NCI-H1048 (cell line): Measurements from ENCODE around the gene CUBN.
"Not testable (repeated sequence)": the region's sequence is repeated elsewhere in the genome, so short reads cannot be mapped to it uniquely, and the experiment has no call there.

Experiments
- DNase-seq: peaks from one replicate; lab custom pipeline; 2025; lab: John Stamatoyannopoulos, UW

The CUBN gene

DNA sequence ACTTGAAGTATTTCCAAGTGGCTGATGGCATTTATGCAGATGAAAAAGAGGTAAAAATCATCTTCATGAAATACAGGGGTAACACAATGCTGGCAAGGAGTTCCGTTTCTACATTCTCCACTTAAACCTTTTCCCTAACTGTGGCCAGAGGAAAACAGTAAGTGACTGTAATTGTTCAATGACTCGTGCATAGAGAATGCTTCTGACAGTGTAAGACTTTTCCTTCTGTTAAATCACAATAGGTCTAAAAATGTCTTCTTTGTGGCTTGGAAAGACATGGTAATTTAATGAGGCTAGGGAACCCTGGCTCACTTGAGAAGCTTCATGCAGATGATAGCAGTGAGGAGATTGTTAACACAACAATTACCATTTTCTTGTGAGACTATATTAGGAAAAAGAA, 262.1 kb downstream of the CUBN start:
- no peak for DNase-seq

DNA sequence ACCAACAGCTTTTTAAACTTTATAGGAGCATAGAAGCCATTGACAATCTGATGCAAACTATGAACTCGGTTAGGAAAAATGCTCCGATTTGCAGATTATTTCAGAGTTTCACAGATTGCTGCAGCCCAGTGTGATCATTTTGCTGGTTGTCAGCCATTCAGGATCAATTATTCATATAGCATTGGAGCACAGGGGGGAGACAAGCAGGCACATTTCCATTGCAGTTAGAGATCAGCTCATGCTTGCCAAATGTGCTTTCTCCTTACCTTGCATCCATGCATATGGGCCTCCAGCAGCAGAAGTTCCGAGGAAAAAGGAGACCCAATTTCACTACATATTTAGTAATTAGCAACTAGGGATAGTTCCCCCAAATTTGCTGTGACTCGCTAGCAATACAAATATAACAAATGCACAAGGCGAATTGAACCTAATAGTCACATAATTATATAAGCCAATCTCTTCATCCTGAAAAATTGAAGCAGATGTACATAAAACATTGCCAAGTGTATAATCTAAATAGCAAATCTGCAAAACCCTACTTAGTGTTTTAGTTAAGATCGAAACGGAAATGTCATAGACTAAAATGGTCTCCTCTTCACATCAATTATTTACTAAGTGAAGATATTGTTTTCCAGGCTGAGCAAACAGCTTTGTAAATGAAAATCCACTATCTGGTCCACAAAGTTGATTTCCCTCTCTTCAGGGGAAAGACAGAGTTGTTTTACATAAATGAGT, 262.9 kb downstream of the CUBN start:
- no peak for DNase-seq

DNA sequence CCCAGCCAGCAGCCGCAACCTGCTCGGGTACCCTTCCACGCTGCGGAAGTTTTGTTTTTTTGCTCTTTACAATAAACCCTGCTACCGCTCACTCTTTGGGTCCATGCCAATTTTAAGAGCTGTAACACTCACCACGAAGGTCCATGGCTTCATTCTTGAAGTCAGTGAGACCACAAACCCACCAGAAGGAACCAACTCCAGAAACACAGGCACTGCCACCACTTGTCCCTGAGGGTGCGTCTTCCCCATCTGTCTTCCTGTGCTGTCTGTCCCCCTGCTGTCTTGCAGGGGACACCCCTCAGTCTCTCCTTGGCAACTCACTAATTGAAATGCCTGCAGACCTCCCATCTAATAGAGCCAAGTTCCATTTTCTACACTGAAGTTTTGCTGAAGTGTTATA, 263.8 kb downstream of the CUBN start:
- DNase-seq = no peak

DNA sequence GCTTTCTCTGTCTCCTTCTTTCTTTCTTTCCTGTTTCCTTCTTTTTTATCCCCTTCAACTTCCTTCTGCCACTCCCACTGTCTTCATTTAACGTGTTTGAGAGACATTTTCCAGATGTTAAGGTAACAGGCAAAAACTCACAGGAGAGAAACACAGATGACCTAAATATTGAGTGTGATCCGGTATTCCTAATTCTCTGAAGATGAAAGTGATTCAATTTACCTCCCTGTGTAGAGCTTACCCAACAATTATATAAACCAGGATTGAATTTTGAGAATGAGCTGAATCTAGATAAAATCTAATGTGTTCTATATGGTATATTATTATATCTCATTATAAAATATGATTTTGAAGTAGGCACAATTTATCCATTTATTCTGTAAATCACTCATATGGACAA, 265.8 kb downstream of the CUBN start:
- DNase-seq = no peak

DNA sequence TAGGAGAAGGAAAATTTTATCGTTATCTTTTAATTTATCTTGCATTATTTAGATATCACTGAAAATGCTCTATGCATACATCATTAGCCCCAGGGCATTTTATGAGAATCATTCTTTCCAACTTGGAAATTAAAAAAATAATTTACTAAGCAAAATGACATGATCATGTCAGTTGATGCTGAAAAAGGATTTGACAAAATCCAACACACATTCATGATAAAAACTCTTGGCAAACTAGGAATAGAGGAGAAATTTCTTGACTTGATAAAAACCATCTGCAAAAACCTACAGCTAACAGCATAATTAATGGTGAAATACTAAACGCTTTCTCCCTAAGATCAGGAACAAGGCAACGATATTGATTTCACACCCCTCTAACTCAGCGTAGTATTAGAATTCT, 272.2 kb downstream of the CUBN start:
- DNase-seq = no peak

DNA sequence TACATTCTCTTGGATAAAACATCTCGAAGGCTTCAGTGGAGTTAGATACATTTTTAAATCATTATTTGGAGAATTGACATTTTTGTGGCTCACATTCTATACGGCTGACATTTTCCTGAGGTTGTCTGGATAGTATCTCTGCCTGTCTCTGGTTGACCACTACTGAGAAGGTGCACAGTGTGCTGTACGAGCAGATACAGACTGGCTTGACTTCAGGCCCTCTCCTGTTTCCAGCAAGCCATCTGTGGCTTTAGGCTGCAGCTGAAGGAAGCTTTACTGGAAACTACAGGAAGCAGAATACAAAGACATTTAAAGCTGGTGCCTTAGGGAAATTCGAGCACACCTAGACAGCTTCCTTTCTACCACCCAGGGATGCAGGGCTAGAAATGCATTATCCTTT, 273.0 kb downstream of the CUBN start:
- no peak for DNase-seq

DNA sequence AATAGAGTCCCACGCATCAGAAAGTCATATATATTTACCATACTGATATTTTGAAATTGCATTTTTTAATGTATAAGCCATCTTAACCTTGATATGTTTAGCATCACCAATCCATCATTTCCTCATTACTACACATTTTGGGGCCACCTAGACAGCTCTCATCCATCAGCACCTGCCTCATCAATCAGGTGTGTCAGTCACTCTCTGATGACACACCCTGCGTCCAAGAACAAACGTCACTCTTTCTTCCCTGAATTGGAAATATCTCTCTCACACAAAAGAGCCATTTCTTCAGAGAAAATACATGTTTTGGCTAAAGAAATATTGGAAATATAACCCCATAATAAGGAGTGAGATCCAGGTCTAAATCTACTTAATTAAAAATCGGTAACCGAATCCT, 273.5 kb downstream of the CUBN start:
- no peak for DNase-seq

DNA sequence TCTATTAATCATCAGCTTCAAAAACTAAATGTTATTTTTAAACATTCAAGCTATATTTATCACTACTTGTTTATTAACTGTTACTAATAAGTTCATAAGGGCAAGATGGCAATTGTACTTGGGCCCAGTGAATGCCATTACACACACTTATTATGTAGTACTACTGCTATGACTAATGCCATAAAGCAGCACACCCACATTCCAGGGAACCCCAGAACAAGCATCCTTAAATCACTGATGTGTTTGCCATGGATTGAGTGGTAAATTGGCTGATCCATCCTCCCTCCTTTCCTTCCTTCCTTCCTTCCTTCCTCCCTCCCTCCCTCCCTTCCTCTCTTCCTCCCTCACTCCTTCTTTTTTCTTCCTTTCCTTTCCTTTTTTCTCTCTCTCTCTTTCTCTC, 275.0 kb downstream of the CUBN start:
- DNase-seq = no peak

DNA sequence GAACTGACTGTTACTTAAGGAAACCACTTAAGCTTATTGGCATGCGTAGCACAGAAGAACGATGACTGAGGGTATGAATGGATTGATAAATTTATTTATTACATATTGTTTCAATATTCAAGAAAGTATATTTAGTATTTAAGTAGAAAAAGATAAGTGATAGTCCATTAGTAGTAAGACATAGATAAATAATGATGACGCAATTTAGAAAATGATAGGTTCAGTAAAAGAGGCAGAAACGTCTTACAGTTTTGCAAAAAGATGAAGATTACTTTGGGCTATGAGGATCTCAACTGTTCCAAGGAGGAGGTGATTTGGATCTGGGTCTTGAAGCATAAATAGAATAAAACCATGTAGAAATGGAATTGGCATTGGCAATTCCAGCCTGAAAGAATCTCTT, 275.8 kb downstream of the CUBN start:
- DNase-seq = no peak

DNA sequence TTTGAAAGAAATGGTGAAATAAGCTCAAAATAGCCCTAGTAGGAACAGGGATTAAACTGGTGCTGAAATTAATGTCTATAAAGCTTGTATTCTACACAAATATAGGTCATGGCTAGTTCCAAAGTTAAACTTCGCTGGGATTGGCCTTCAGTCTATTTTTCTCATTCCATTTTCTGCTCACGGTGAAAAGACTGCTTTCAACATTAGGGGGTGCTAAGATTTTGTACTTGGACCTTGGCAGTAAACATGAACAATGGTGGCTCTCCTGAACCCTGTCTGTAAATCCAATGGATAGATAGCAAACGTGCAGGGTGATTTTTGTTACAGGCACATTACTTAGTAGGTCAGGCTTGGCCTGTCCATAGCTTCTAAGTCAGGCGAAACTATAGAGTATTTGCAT, 276.4 kb downstream of the CUBN start:
- no peak for DNase-seq

DNA sequence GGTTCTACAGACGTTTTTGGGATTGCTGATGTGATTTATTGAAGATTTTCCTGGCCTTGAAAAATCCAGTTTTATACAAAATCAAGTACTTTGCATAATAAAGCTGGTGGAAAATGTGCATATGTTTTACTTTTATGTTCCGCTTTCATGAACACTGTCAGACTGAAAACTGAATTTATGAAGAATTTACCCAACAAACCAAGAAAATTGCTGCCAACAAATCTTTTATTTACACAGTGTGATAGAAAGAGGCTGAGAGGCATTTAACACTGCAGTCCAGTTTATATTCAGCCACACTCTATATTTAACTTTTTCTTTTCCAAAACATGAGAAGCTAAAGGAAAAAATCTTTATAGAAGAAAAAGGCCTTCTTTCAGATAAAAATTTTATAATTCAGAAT, 277.0 kb downstream of the CUBN start:
- DNase-seq = no peak

DNA sequence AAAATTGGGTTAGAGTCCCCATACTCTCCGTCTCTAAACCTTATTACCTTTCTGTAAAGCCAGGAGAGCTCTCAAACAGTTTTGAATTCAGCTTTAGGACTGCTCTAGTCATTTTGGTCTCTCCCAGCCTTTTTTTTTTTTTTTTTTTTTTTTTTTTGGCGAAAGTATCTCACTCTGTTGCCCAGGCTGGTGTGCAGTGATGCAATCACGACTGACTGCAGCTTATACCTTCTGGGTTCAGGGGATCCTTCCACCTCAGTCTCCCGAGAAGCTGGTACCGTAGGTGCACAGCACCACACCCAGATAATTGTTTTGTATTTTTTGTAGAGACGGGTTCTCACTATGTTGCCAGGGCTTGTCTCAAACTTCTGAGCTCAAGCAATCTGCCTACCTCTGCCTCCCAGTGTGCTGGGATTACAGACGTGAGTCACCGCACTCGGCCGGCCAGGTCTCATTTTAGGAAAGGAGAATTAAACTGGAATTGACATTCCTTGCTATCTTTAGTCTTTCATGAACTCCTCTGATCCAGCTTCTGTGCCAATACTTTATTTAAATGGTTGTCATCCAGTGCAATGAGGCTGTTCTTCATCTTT, 281.0 kb downstream of the CUBN start:
- DNase-seq = no peak

DNA sequence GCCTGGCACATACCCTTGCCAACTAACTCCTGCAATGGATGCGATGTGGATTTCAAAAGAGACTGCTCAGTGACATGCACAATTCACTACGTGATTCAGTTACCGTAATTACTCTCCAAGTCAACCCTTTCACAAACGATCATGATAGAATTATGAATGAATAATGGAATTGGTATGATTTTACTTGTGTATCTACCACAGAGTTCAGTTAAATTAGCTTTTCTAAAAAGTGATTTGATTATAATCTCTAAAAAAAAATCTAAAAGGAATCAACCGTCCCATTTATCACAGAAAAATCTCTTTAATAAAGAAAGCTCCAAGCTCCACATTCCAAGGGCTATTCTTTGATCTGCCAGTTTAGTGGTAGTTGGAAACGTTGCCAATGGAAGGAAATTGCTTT, 282.0 kb downstream of the CUBN start:
- DNase-seq = no peak

DNA sequence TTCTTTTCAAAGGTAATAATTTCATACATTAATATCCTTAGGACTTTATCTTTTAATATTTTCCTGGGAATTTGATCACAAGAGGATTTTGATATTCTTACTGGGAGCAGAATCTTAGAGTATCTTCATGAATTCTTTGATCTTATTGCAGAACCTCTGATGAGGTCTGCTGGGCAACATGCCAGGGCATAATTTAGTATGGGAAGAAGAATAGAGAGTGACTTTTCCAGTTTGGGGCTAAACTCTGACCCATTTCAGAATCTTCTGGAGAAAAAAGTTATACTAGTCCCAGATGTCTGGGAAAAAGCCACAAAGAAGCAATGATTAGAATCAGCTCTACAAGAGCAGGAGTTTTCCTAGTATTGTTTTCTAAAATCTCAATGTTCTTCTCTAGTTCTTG, 284.4 kb downstream of the CUBN start:
- no peak for DNase-seq

DNA sequence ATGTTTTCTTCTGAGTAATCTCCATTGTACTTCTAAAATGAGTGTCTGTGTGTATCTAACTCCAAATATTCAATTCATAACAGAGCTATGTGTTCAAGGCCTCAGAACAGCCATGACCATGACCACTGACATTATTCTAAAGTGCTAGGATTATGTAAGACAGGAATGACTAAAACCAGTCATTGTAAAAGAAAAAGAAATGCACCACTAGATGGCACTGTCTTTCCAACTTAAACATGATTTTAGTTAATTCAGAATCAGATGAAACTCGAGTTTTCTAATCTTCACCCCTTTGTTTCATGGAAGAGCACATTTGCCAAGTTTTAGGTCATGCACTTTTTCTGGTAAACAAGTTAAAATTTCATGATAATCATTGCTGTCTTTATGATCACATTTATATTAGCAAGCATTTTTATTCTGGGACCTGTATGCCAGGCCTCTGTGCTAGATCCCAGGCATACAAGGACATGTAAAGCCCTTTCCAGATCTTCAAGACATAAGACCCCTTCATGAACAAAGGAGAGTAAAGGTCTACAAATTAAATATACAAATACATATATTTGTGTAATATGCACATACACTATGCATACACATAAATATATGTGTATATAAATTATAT, 286.2 kb downstream of the CUBN start:
- DNase-seq = peak; percentile 69

DNA sequence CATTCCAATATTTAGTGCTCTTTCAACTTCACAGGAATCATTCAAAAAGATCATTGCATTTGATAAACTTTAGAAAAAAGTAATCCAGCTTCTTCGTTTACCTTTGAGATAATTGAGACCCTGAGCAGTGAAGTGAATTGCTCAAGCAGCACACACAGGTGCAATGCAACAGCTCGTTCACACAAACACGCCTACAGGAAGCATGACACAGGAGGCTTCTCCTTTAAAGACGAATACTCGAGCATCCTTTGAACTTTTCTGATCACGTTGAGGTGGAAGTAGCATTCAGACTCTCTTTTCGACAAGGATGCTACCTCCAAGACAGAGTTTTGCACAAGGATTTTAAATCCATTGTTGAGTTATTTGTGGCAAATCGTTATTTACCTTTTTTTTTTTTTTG, 294.4 kb downstream of the CUBN start:
- DNase-seq = no peak

DNA sequence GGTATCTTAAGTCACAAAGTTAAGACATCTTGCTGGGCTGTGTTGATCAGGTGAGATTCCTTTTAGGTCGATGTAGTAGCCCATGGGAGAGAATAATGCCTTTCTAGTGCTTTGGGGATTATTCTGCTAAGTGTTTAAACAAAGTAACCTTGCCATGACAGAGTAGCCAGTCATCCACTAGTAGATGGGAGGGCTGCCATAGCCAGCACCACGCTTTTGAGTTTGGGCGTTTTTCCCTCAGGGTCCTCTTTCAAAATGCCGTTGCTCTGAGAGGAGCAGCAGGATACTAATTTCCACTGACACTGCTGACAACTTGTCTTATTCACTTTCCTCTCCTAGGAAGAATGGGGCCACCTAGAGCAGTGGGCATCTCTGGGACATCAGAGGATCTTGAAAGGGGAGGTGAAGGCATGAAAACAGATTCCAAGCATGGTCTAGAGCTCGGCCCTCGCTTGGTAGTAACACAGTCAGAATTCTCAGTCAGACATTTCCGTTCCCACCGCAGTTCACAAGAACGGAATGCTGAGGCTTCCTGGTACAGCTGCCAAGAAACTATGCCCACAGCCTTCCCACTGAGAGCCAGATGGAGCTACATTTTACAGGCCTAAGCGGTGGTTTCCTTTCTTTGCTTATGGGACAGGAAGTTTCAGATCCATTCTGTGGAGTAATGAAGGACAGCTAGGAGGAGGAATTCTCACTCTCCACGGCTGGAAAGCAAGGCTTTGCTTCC, 297.1 kb downstream of the CUBN start:
- no peak for DNase-seq

DNA sequence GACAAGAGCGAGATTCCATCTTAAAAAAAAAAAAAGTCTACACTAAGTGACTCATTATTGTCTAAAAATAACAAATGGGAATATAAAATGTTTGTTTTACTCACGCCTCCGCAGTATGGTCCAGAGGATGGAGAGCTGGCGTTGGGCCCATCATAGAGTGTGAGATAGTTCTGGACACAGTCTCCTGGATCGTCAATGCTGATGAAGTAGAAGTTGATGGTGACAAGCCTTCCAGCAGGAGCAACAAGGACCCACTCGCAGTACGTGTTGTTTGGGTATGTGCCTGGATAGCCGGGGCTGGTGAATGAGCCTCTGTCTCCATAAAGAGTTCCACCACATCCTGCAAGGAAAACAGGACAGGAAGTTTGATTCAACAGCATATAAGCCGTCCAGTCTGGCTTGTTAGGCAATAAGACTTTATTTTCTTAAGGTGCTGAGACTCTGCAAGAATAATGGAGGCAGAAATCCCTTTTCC, 300.9 kb downstream of the CUBN start:
- no peak for DNase-seq

DNA sequence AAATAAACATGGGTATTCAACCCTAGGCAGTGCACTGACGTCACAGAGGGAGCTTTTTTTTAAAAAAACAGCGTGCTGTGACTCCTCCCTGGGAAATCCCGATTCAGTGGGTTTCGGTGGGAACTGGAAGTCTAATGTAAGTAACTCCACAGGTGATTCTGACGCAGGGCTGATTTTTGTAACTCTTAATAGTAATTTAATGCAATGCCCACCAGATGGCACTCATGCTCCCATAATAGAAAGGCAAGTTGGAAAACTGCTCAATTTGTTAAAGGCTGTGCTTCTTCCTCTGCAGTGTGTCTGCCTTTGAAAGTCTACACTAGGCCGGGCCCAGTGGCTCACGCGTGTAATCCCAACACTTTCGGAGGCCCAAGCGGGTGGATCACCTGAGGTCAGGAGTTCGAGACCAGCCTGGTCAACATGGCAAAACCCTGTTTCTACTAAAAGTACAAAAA, 301.5 kb downstream of the CUBN start:
- peak; percentile 62 for DNase-seq

DNA sequence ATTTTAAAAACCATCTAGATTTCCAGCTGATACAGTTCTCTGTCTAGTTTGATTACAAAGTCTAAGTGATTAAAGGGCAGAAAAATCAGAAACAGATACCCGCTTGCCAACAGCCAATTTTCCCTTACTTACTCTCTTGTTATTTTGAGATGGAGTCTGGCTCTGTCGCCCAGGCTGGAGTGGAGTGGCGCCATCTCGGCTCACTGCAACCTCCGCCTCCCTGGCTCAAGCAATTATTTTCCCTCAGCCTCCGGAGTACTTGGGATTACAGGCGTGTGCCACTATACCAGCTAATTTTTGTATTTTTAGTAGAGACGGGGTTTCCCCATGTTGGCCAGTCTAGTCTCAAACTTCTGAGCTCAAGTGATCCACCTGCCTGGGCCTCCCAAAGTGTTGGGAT, 302.1 kb downstream of the CUBN start:
- DNase-seq = not testable (repeated sequence)

DNA sequence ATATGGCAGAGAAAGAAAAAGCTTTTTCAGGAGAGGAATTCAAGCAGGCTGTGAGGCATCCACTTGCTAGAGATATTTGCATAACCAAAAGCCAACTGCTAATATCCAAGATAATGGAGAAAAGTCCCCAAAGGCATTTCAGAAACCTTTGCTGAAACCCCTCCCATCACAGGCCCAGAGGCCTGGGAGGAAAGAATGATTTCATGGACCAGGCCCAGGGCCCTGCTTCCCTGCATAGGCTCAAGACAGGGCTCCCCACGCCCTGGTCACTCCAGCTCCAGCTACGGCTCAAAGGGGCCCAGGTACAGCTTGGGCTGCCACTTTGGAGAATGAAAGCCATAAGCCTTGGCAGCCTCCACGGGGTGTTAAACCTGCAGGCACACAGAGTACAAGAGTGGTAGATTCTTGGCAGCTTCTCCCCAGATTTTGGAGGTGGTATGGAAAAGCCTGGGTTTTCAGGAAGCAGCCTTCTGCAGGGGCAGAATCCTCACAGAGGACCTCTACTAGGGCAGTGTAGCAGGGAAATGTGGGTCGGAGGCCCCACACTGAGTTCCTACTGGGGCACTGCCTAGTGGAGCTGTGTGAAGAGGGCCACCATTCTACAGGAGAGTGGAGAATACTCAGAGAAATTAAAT, 306.8 kb downstream of the CUBN start:
- no peak for DNase-seq

DNA sequence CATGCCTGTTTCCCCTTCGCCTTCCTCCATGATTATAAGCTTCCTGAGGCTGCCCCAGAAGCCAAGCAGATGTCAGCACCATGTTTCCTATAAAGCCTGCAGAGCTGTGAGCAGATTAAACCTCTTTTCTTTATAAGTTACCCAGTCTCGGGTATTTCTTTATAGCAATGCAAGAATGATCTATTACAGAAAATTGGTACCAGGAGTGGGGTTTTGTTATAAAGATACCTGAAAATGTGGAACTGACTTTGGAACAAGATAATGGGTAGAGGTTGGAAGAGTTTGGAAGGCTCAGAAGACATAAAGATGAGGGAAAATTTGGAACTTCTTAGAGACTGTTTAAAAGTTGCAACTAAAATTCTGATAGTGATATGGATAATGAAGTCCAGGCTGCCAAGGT, 307.6 kb downstream of the CUBN start:
- no peak for DNase-seq
